HG03460 (cell line): Measurements from ENCODE around the gene LRRK1.

Experiments
- ATAC-seq: cut with Tn5 transposase; IDR thresholded peaks from one replicate; pipeline ENCODE4 v1.9.1; 2021; ENCODE audit not compliant: unreplicated experiment

The LRRK1 gene

DNA sequence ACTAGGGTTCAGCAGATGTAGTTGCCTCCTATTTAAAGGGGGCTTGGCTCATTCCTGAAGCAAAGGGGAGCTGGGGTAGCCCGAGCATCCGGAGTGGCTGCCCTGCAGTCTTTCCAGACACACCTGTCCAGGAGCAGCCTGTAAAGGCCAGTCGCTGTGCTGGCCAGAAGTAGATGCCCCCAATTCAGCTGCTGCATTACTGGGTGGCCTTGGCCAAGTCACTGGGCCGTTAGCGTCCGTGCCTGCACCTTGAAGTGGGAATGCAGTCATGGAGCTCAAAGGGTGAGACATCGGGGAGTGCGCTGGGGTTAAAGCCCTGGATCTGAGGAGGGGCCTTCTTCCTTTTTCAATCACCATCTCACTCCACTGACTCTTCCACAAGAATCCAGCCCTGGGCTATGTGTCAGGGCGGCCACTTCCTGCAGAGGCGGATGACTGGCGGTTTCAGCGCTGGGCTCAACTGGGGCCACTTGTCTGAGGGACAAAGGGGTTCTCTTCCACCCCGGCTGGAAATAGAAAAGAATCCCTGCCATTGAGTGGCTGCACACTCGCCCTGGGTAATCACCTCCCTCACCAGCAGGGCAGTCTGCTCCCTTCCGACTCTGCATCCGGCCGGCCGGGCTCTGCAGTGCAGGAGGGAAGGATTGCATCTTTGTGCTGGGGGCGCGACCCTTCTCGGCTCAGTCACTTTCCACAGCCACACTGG, 27.7 kb upstream of the LRRK1 start:
- no peak for ATAC-seq

DNA sequence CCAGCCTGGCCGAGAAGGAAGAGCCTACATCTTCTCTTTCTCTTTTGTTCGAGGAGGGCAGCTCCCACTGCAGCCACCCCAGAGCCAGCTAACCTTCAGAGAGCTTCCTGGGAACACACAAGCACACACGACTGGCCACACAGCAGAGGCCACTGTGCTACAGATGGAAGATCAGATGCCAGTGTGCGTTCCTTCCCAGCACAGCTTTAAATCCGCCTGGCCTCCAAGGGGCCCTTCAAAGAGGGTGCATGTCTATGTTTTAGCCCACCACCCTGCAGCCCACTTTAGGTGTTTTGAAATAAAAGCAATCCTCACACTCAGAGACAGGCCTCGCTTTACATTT, 27.2 kb upstream of the LRRK1 start:
- ATAC-seq, result no peak

DNA sequence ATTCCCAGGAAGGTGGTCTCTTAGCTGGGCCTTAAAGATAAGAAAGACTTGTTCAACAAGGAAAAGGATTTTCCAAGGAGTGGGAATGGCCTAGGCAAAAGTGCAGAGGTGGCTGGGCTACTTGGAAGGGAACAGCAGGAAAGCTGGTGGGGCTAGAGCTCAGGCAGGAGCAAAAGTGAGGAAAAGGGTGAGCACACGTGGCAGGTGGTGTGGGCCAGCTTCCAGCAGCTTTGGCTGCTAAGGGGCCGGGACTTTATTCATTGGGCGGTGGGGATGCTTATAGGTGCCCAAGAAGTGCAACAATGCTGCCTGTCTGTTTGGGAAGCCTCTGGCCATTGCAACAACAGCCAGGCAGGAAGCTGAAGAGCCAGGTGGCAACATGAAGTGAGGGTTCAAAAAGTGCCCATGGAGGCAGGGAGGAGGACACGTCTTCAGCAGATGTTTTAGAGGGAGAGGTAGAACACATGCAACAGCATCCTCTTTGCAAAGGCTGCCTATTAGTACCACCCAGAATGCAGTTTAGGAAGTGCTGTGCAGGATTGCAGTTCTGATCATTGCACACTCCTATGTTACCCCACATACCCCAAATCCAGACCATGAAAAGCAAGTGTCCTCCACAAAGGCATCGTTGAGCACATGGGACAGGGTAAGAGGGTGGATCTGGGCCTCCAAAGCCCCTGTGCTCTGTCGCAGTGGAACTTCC, 25.7 kb upstream of the LRRK1 start:
- ATAC-seq, result no peak

DNA sequence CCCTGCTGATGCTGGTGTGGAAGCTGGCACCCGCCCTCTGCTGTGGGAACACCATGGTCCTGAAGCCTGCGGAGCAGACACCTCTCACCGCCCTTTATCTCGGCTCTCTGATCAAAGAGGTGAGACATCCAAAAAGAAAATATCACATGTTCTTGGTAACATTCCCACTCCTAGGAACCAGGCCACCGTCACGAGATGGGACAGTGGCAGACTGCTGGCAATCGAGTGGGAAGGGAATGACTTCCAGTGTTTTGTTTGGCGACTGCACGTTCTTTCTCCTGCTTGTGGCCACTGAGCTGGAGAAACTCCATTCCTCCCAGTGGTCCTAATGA, 25.2 kb upstream of the LRRK1 start:
- ATAC-seq, result no peak

DNA sequence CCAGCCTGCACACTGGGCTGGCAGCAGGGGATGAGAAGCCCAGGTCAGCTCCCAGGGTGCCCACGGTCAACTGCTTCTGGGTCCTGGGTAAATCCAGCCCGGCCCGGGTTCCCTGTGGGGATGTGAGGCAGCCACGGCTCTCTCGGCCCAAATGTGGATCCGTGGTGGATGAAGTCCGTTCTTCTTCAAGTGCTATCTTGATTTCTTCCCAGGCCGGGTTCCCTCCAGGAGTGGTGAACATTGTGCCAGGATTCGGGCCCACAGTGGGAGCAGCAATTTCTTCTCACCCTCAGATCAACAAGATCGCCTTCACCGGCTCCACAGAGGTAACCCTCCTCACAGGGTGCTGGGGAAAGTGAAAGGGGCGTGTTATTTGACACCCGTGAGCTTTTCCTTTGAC, 23.4 kb upstream of the LRRK1 start:
- no peak for ATAC-seq

DNA sequence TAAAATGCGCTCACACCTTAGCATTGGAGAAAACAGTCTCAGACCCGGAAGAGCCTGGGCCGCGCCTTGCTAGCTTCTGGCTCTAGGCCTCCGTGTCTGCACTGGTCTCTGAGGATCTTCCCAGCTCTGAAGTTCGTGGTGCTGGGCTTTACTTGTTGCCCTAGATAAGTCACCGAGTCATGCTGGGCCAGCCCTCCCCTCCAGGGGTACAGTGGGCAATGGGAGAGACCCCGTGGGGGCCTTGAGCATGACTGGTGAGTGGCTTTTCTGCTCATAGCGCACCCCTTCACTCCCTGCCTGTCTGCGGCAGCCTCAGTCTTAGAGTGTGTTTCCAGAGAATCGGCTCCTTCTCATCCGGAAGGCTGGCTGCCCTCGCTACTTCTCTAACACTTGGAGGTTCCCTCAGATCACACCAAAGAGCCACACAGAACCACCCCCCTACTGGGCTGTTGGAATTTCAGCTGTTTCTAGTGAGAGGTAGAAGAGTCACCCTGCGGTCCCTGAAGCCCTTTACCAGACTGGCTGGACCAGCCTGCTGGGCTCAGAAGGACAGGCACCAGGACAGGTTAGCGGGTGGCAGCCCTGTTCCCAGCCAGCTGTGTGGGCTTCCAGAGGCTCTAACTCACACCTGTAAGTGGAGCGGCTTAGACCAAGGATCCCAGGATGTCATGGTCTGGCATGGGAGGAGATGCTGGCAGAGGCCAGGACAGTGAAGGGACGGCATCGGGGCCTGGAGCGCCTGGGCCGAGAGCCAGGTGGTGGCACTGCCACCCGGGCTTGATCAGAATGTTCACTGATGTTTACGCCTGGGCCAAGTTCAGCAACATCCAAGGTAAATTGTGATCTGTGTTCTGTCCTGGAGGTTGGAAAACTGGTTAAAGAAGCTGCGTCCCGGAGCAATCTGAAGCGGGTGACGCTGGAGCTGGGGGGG, 21.7 kb upstream of the LRRK1 start:
- ATAC-seq, result no peak

DNA sequence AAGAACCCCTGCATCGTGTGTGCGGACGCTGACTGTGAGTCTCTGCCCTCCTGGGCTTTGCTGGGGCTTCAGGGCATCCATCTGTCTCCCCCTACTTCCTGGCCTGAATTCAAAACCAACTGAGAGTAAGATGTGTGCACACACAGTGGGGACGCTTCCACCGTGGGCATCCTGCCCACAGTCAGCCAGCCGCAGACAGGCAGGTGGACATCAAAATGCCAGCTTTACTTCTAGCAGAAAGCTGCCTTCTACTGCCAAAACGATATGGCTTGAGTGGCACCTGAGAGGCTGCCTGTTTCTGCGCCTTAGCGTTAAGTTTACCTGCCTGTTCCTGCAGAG, 21.0 kb upstream of the LRRK1 start:
- no peak for ATAC-seq

DNA sequence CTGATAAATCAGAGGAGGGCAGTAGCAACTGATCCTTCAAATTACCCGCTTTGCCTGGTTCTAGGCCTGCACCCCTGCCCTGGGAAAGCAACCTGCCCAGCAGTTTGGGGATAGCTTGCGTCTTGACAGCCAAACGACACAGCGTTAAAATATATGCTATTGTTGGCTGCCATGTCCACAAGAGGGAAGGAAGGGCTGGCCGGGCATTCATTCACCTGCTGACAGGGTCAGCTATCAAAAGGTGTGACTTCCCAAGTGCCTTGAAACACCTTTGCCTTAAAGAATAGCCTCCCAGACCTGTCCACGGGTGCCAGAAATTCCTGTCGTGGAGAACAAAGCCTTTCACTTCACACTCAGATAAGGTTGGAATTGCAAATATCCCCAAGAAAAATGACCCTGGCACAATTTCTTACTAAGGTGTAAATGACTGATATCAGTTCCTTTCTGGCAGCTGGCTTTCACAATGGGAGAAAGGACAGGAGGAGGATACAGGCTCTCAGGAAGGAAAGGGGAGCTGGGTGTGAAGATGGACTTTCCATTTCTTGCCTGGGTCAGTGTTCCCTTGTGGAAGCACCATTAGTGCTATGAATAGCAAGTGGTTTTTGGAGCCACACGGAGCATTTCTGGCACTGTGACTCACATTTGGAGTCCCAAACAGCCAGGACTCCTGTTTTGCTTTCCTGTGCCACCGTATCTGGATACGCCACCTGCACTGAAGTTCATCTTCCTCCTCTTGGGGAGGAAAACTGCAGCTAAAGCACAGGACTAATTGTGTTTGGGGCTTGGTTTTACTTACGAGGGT, 20.3 kb upstream of the LRRK1 start:
- no peak for ATAC-seq

DNA sequence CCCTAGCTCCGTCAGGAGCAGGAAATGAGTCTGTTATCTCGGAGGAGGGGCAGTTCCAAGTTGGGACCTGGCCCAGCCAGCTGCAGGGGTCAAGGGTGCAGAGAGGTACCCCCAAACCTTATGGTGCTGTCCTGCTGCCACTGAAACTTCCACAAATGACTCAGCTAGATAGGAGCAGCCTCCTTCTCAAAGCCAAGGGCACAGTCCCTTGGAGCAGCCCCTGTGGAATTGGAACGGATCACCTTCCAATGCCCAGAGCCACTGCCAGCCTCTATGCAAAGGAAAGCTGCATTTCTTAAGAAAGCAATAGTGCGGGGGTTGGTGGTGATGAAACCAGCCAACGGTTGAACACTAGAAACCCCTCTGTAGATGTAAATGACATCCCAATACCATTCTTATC, 19.6 kb upstream of the LRRK1 start:
- ATAC-seq, result no peak

DNA sequence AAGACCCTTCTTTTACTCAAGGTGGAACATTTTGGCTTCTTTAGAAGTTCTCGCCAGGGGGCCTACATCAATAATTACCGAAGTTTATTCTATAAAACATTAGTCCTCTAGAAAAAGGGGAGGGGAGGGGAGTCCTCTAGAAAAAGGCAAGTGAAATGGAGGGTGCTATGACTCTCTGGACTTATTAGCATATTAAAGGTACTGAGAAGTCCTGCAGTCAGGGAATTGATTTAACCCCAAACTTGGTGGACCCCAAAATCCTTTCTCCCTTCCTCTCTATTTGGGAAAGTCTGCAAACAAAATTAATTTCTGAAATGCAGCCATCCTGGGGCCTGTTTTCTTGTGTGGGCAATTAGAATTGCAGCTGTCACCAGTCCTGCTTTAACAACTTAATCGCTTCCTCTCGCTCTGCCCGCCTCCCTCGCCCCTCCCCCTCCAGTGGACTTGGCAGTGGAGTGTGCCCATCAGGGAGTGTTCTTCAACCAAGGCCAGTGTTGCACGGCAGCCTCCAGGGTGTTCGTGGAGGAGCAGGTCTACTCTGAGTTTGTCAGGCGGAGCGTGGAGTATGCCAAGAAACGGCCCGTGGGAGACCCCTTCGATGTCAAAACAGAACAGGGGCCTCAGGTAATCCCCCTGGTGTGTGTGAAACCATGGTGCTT, 18.9 kb upstream of the LRRK1 start:
- ATAC-seq, result no peak

DNA sequence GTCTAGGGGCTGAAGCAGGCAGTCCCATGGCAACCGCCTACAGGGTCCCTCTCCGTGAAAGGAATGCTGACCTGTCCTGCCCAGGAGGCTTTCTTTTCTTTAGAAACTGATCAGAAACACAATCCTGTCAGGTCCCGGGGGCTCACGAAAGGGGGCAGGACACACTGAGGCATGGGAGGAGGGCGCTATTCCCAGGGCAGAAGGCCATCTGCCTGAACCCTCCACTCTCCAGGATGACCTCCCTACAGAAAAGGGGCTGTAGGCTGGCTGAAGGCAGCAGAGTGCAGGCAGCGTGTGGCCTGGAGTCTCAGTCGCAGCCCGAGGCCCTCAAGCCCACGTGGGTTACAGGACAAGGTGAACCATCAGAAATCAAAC, 18.4 kb upstream of the LRRK1 start:
- no peak for ATAC-seq

DNA sequence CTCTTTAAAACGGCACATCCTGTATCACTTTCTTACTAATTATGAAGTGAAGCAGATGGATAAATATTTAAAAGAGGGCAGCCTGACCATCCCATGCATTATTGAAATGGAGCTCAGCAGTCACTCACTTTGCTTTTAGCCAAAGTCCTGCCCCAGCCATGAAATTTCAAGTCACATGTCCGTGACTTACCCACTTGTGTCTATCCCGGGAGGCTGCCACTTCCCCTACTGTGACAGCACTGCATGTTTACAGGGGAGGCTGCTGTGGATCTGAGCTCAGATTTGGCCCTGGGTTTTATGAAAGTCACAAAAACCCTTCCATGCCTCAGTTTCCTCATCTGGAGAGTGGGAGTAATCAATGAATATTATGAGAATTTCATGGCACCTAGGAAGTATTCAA, 17.9 kb upstream of the LRRK1 start:
- no peak for ATAC-seq

DNA sequence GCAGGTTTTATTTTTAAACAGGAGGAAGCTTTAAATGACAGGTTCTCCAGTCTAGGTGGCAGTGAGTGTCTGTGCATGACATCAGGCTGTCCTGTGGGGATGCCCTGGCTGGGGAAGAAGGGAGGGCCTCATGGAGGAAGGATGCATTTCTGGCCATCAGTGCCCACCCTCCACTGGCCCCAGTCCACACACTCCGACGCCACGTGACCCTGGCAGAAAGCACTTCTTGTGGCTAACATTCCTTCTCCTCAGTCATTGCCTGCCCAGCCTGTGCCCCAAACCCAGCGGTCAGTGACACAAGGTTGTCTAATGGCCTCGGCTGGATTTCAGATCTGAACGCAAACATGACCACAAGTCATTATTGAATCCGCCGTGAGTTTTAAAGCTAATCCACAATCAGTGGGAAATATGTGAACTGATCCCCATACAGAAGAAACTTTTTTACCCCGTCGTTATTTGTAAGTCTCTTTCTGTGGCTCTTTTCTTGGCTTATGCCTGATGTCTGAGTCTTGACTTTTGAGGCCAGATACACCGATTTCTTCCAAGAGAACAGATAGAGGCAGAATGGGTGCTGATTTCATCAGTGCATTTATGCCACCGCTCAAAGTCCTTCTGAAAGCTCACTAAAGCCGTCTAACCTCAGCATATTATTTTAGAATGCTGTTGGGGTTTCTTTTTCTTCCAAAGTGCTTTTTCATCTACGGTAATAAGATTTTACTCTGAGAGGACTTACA, 17.3 kb upstream of the LRRK1 start:
- ATAC-seq, result no peak

DNA sequence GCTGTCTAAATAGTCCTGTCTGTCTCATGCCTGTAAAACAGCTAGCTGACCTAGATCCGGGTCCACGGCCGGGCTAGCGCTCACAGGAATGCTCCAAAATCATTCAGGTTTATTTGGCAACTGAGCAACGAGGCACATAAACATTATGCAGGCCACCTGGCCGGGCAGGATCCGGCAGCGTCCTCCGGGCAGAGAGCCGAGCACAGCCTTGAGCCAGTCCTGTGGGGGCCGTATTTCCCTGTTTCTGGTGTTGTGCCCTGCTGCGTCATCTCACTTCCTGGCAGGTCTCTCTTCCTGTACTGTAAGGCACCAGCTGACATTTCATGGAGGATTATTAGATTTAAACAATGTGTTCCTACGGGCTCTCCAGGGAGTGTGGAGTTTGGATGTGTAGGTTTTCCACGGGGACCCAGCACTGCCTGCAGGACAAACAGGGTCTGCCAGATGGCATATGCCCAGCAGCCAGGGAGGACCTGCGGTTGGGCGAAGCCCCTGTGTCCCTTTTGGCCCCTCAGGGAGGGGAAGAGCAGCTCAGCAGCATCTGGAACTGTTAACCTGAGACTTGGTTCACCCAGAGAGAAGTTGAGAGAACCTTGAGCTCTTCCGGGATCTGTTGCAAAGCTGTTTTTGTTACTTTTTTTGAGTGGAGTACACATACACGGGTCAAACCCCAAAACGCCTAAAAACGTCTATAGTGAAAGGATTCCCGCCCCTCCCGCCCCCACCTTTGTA, 16.6 kb upstream of the LRRK1 start:
- no peak for ATAC-seq

DNA sequence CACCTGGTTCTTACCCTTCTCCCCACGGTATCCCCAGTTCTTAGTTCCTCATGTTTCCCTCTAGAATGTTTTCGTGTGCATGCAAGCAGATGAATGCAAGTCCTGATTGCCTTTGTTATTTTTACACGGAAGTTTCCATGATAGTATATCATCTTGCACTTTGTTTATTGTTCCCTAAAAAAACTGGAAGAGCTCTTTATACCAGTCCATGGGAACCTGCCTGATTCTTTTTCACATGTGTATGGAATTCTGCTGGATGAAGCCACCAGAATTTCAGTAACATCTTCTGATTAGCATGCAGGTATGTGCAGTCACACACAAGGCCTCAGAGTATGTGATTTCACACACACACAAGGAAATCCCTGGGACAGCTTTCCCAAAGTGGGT, 16.0 kb upstream of the LRRK1 start:
- ATAC-seq, result no peak

DNA sequence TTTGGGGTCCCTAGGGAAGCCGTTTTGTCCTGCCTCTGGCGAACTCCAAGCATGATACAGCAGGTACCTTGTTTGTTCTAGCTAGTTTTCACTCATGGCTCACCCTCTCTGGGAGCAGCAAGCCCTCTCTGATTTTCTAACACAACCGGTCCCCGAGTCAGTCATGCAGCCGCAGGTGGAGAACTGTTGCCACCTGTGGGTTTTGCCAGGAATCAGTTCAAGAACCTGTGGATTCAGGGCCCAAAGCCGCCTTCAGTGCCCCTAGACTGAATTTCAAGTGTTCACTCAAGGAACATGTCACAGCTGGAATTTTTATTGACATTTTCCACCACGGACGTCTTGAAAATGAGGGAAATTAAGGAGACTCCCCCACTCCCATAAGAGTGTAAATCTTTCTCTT, 13.3 kb upstream of the LRRK1 start:
- no peak for ATAC-seq

DNA sequence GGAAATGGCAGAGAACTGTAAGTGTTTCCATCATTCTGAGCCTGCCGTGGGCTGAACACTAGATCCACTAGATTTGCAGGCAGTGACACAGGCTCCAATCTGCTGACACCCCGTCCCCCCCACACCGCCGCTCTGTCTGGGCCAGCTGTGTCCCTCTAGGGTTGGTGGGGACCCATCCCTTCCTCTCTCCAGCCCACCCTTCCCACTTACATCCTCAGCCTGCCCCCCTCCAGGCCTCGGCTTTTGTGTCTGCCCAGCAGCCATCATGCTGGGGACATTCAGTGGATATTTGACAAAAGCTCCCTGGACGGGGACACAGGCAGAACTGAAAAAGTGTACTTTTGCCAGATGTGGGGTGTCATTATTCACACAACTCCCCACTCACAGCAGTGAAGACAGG, 10.7 kb upstream of the LRRK1 start:
- ATAC-seq, result no peak

DNA sequence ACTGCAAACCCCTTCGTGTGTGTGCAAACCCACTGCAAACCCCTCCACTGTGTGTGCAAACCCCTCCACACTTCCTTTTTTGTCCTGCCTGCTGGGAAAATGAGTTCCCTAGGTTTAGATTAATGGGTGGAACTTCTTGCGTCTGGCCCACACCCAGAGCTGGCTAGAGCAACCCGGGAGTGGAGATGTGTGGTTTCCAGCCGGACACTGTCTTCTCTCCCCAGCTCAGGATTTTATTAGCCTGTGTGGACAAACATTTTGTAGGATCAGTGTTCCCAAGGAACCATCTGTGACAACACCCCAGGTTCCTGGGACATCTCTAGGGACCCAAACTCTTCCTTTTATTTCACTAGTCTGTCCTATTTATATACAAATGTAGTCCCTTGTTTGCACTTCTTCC, 9.6 kb upstream of the LRRK1 start:
- ATAC-seq, result no peak
